SK-N-SH (cell line): ENCODE results near the gene EPB41L4A. TPM values are rescaled to one million over a fixed set of nuclear protein-coding genes. Genes with fewer than 3 reads are reported as not detected.
A peak's percentile ranks its signal among the peaks of the same experiment; 100 is the strongest.

Experiments used
- CTCF ChIA-PET: fragments of 300-600, 350-600 bp; formaldehyde crosslinking; extraction: SDS; loops from one replicate; lab custom pipeline; 2021; lab: Yijun Ruan, JAX
- POLR2A ChIA-PET: fragments of 350-600 bp; sonication (Branson Sonifier 250); formaldehyde crosslinking; extraction: SDS; loops from one replicate; lab custom pipeline; 2020; ENCODE audit warnings: antibody characterized with exemption, inconsistent platforms; lab: Yijun Ruan, JAX
- DNase-seq: peaks from one replicate; pipeline ENCODE4 v3.0.0; 2012
- H2AFZ ChIP-seq: fragments of 200-600 bp; sonication (generic); 2 replicates; pipeline ENCODE4 v1.8.1; 2016; ENCODE audit warnings: antibody characterized with exemption, mild to moderate bottlenecking, low read depth
- H3F3A ChIP-seq: fragments of 200-600 bp; sonication (generic); replicated peaks from 2 replicates; pipeline ENCODE3; 2016; ENCODE audit warnings: antibody characterized with exemption, mild to moderate bottlenecking; ENCODE audit not compliant: insufficient read depth
- H3K27ac ChIP-seq, 2 experiments: fragments of 200-500 bp in 1 of 2; fragments of 200-600 bp in 1 of 2; sonication (Bioruptor generic) in 1 of 2; sonication (generic), shearing (Covaris generic) in 1 of 2; 2 replicates each; pipeline versions ENCODE4 v1.5.1 to v1.6.1; 2014 to 2016; ENCODE audit warnings: low read depth in 2 of 2, inconsistent platforms in 1 of 2, low read length in 1 of 2, mild to moderate bottlenecking in 1 of 2, mixed read lengths in 1 of 2
- H3K27me3 ChIP-seq: fragments of 200-600 bp; sonication (generic), shearing (Covaris generic); 2 replicates; pipeline ENCODE4 v1.6.1; 2016; ENCODE audit warnings: mixed run types; ENCODE audit not compliant: insufficient read depth
- H3K36me3 ChIP-seq, 2 experiments: fragments of 200-500 bp in 1 of 2; fragments of 200-600 bp in 1 of 2; sonication (Bioruptor generic) in 1 of 2; sonication (generic) in 1 of 2; replicated peaks in 1 of 2; 2 replicates each; pipeline versions ENCODE3 to v1.5.1; 2014 to 2016; ENCODE audit warnings: low read length in 1 of 2, mild to moderate bottlenecking in 1 of 2; ENCODE audit not compliant: insufficient read depth in 2 of 2, control insufficient read depth in 1 of 2
- H3K4me1 ChIP-seq, 2 experiments: fragments of 200-500 bp in 1 of 2; fragments of 200-600 bp in 1 of 2; sonication (Bioruptor generic) in 1 of 2; sonication (generic), shearing (Covaris generic) in 1 of 2; 2 replicates each; pipeline versions ENCODE4 v1.5.1 to v1.6.1; 2014 to 2016; ENCODE audit warnings: low read depth in 1 of 2, low read length in 1 of 2, mixed run types in 1 of 2; ENCODE audit not compliant: insufficient read depth in 2 of 2, control insufficient read depth in 1 of 2
- H3K4me2 ChIP-seq: fragments of 200-600 bp; sonication (generic), shearing (Covaris generic); 2 replicates; pipeline ENCODE4 v1.6.1; 2017; ENCODE audit warnings: mixed run types
- H3K4me3 ChIP-seq, 2 experiments: fragments of 200-500 bp in 1 of 2; fragments of 200-600 bp in 1 of 2; sonication (Bioruptor generic) in 1 of 2; sonication (generic), shearing (Covaris generic) in 1 of 2; 2 replicates each; pipeline versions ENCODE4 v1.5.1 to v1.8.1; 2014 to 2016; ENCODE audit warnings: low read depth in 2 of 2, inconsistent platforms in 1 of 2, low read length in 1 of 2, mild to moderate bottlenecking in 1 of 2, mixed read lengths in 1 of 2, moderate library complexity in 1 of 2
- H3K79me2 ChIP-seq: fragments of 200-600 bp; sonication (generic); 2 replicates; pipeline ENCODE4 v1.8.1; 2017; ENCODE audit warnings: mild to moderate bottlenecking; ENCODE audit not compliant: insufficient read depth
- H3K9ac ChIP-seq: fragments of 200-600 bp; sonication (generic); 2 replicates; pipeline ENCODE4 v1.6.1; 2017; ENCODE audit warnings: mixed run types
- H3K9me2 ChIP-seq: fragments of 200-600 bp; sonication (generic); 2 replicates; pipeline ENCODE4 v1.6.1; 2017; ENCODE audit warnings: mixed run types
- H3K9me3 ChIP-seq: fragments of 200-600 bp; sonication (generic); 2 replicates; pipeline ENCODE4 v1.6.1; 2017; ENCODE audit warnings: mixed run types, mild to moderate bottlenecking, moderate library complexity
- H4K20me1 ChIP-seq: fragments of 200-600 bp; sonication (generic); 2 replicates; pipeline ENCODE4 v1.6.1; 2017; ENCODE audit warnings: mild to moderate bottlenecking, mixed run types; ENCODE audit not compliant: insufficient read depth
- FOSL2 ChIP-seq: IDR thresholded peaks from 2 replicates; pipeline ENCODE4 v1.4.0; 2012; ENCODE audit warnings: low read depth, mild to moderate bottlenecking, moderate library complexity, borderline replicate concordance
- GATA2 ChIP-seq: sonication (generic); formaldehyde crosslinking; IDR thresholded peaks from 2 replicates; pipeline ENCODE4 v1.5.0; 2020; ENCODE audit warnings: mild to moderate bottlenecking, missing genetic modification reagents
- NFIC ChIP-seq: IDR thresholded peaks from 2 replicates; pipeline ENCODE4 v1.4.0; 2012; ENCODE audit warnings: borderline replicate concordance
- RCOR1 ChIP-seq: fragments of 150-350 bp; IDR thresholded peaks from 2 replicates; pipeline ENCODE4 v1.6.1; 2017; ENCODE audit warnings: antibody characterized with exemption, low read length
- SMC3 ChIP-seq: IDR thresholded peaks from 2 replicates; pipeline ENCODE4 v1.6.1; 2012; ENCODE audit warnings: low read depth, low read length, improper control_type of control experiment
- TCF12 ChIP-seq: IDR thresholded peaks from 2 replicates; pipeline ENCODE4 v1.4.0; 2012
- TEAD4 ChIP-seq: IDR thresholded peaks from 2 replicates; pipeline ENCODE4 v1.4.0; 2012; ENCODE audit warnings: mild to moderate bottlenecking, borderline replicate concordance; ENCODE audit not compliant: insufficient read depth
- polyA plus RNA-seq, 3 experiments: library from polyadenylated mRNA; depleted of rRNA; stranded (reverse); fragments of >200 nt; gene quantifications; 2 replicates each; pipeline ENCODE4 v1.2.3, GENCODE V29; 2012
- TF ChIP-seq, protein P1 (sequence below): IDR thresholded peaks from 2 replicates; pipeline ENCODE4 v1.6.1; 2012; ENCODE audit warnings: mild to moderate bottlenecking, low read depth, low read length, moderate library complexity
- TF ChIP-seq, protein P2 (sequence below): fragments of 150-350 bp; IDR thresholded peaks from 2 replicates; pipeline ENCODE4 v1.6.1; 2017; ENCODE audit warnings: antibody characterized with exemption, low read length, low read depth, borderline replicate concordance
- TF ChIP-seq, protein P3 (sequence below): IDR thresholded peaks from 2 replicates; pipeline ENCODE4 v1.4.0; 2012; ENCODE audit warnings: low read depth
- TF ChIP-seq, protein P4 (sequence below): IDR thresholded peaks from 2 replicates; pipeline ENCODE4; 2012

Gene EPB41L4A
- polyA plus RNA-seq, 1 of the 3 experiments (the other 2 are of a cell fraction): 0.07 TPM

DNA sequence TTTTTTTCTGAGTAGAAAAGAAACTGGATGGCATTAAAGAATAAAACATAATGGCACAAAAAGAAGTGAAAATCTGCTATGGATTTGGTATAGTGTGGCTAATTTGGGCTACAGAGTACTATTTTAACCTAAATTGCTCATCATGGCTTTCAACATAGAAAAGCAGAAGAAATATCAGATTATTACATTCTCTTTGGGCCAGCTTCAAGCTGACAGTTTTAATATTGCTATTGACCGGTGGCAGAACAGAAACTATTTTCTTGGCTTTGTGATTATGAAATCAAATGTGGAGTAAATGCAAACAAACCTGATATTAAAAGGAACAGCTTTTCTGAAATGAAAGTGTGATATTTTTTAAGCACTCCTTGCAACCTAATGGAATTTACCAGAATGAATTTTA, 301.5 kb downstream of the EPB41L4A start (continued):
- TF ChIP-seq, protein P1, sequence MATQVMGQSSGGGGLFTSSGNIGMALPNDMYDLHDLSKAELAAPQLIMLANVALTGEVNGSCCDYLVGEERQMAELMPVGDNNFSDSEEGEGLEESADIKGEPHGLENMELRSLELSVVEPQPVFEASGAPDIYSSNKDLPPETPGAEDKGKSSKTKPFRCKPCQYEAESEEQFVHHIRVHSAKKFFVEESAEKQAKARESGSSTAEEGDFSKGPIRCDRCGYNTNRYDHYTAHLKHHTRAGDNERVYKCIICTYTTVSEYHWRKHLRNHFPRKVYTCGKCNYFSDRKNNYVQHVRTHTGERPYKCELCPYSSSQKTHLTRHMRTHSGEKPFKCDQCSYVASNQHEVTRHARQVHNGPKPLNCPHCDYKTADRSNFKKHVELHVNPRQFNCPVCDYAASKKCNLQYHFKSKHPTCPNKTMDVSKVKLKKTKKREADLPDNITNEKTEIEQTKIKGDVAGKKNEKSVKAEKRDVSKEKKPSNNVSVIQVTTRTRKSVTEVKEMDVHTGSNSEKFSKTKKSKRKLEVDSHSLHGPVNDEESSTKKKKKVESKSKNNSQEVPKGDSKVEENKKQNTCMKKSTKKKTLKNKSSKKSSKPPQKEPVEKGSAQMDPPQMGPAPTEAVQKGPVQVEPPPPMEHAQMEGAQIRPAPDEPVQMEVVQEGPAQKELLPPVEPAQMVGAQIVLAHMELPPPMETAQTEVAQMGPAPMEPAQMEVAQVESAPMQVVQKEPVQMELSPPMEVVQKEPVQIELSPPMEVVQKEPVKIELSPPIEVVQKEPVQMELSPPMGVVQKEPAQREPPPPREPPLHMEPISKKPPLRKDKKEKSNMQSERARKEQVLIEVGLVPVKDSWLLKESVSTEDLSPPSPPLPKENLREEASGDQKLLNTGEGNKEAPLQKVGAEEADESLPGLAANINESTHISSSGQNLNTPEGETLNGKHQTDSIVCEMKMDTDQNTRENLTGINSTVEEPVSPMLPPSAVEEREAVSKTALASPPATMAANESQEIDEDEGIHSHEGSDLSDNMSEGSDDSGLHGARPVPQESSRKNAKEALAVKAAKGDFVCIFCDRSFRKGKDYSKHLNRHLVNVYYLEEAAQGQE: no peak
- TF ChIP-seq, protein P2, sequence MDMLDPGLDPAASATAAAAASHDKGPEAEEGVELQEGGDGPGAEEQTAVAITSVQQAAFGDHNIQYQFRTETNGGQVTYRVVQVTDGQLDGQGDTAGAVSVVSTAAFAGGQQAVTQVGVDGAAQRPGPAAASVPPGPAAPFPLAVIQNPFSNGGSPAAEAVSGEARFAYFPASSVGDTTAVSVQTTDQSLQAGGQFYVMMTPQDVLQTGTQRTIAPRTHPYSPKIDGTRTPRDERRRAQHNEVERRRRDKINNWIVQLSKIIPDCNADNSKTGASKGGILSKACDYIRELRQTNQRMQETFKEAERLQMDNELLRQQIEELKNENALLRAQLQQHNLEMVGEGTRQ: no peak
- TF ChIP-seq, protein P3, sequence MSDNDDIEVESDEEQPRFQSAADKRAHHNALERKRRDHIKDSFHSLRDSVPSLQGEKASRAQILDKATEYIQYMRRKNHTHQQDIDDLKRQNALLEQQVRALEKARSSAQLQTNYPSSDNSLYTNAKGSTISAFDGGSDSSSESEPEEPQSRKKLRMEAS: no peak
- TF ChIP-seq GATA2 (CRISPR knock-in tag) (no peak), RCOR1 (no peak), SMC3 (no peak), FOSL2 (no peak)

DNA sequence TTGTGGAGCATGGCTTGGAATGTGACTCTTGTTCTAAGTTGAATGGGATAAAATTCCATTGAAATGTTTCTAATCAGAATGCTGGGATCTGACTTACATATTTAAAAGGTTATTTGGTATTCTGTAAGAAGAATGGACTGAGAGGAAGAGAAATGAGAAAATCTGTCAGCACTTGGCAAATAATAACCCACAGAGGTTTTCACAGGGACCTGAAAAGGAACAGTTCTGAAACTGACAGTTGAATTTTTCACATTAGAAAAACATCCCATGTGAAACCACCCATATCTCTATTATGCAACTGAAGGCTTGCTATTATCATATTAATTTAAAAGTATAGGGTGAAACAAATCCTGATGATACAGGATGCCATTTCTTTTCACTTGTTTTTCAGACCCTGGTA, 302.7 kb downstream of the EPB41L4A start:
- H3K9me2 ChIP-seq: no peaks in the 10 kb centered on the region
- no peak overlapping the region for H3K4me3 ChIP-seq
- H3K36me3 ChIP-seq: no peaks in the 10 kb centered on the region
- CTCF ChIA-PET: no interaction called here
- peak overlapping the region in 1 of 2 experiments; percentile 34; a peak in 1 of 4 replicates for H3K27ac ChIP-seq
- TF ChIP-seq TCF12 (peak; percentile 41; the same call in 1 of the 2 replicates), GATA2 (CRISPR knock-in tag) (no peak), NFIC (no peak), TEAD4 (no peak)
- TF ChIP-seq, protein P4, sequence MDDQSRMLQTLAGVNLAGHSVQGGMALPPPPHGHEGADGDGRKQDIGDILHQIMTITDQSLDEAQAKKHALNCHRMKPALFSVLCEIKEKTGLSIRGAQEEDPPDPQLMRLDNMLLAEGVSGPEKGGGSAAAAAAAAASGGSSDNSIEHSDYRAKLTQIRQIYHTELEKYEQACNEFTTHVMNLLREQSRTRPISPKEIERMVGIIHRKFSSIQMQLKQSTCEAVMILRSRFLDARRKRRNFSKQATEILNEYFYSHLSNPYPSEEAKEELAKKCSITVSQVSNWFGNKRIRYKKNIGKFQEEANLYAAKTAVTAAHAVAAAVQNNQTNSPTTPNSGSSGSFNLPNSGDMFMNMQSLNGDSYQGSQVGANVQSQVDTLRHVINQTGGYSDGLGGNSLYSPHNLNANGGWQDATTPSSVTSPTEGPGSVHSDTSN: 0 out of 2 replicates have a peak, but pooled peaks have one; percentile 7
- H3K4me1 ChIP-seq: no peaks in the 10 kb centered on the region; a peak in 1 of 4 replicates
- no peaks in the 10 kb centered on the region for H4K20me1 ChIP-seq
- H3K9me3 ChIP-seq: no peaks in the 10 kb centered on the region
- H3K9ac ChIP-seq: no peak overlapping the region
- H3K4me2 ChIP-seq: no peak overlapping the region
- POLR2A ChIA-PET: no interaction called here
- H3F3A ChIP-seq: no peaks in the 10 kb centered on the region
- H2AFZ ChIP-seq: no peak overlapping the region
- no peaks in the 10 kb centered on the region for H3K79me2 ChIP-seq
- H3K27me3 ChIP-seq: no peaks in the 10 kb centered on the region
- DNase-seq: no peak
